ENCODE results near the gene C11orf98. TPM values are rescaled to one million over a fixed set of nuclear protein-coding genes. Genes with fewer than 3 reads are reported as not detected.

The C11orf98 gene
- polyA plus RNA-seq, 4 donors = 56.7 to 156 (median 135) TPM

DNA sequence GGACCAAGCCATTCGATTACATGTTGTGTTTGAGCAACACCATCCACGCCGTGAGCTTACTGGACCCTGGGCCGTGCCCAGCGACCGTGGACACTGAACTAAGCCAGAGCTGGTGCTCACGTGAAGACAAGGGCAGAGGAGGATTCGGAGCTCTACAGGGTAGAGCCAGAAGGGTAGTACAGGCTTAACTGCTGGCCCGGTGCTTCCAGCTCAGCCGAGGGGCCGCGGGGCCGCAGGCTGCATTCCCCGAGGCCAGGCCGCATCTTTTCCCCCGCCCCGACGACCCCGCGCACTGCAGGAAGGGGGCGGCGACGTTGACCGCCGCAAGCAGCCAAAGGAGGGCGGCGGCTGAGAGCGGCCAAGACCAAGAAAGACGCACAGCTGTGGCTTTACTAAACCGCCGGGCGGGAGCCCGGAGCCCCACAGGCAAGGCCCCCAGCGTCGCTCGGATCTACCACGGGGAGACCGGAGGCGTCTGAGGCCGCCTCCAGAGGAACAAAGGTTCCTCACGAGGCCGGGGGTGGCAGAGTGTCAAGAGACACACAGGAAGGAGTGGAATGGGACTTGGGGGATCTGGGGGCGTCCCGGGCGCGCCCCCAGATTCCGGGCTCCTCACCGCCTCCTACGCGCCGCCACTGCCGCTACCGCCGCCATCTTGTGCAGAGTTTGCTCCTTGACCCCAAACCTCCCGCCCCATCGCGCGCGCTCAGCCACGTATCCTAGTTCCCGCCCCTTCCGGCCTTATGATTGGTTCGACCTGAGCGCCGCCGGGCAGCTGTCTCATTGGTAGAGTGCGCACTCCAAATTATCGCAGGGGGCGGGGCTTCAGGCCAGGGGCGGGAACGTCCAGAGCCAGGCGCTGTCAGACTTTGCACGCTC, 18.8 kb downstream of the C11orf98 start, which contains the start of gene GANAB:
GANAB (minus strand) TSS at position 668 of the 879 bp plus-strand sequence; CDS start at position 654, 14 bp downstream.
- Histone ChIP-seq H3K27me3 (ENCODE audit: control insufficient read depth in 3 of 3, insufficient read depth in 3 of 3, low read length in 3 of 3) (no peaks in the 10 kb centered on the region), H3K4me1 (ENCODE audit: control insufficient read depth in 3 of 3, insufficient read depth in 2 of 3, low read depth in 1 of 3, low read length in 2 of 3) (peaks cover 5 to 17% (median 6%) of the 10 kb centered on the region in 3 donors), H3K9me3 (ENCODE audit: control insufficient read depth in 2 of 2, insufficient read depth in 1 of 2, low read depth in 1 of 2, low read length in 1 of 2) (no peaks in the 10 kb centered on the region), H3K4me3 (ENCODE audit: low read depth in 1 of 3, low read length in 3 of 3) (peak within 1 kb of the TSS; percentile 65 to 99 (median 97)), H3K27ac (ENCODE audit: low read depth in 1 of 3, low read length in 2 of 3) (peak within 1 kb of the TSS; percentile 66 to 97 (median 88)), H3K36me3 (ENCODE audit: control insufficient read depth in 3 of 3, insufficient read depth in 2 of 3, low read depth in 1 of 3, low read length in 3 of 3) (peaks cover 0 to 54% (median 3%) of the 10 kb centered on the region in 3 donors)
- FAIRE-seq (no peak), DNase-seq (peak; percentile 99)
- WGBS, 3 donors = 0 to 1% (median 0%) methylated on average over 68 to 73 of the region's 73 CpGs

DNA sequence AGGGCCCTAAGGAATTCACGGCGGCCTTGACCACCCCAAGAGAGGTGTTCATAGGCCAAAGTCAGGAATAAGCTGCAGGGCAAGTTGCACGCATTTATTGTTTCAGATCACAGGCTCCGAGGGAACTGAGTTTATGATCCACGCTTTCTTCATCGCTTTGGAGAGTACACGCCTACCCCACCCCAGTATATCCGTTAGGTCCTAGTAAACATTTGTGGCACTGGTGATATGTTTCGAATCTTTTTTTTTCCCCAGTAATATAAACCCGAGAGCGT, 19.4 kb downstream of the C11orf98 start:
- Histone ChIP-seq H3K4me1 (ENCODE audit: control insufficient read depth in 3 of 3, insufficient read depth in 2 of 3, low read depth in 1 of 3, low read length in 2 of 3) (peaks cover 5 to 17% (median 6%) of the 10 kb centered on the region in 3 donors), H3K36me3 (ENCODE audit: control insufficient read depth in 3 of 3, insufficient read depth in 2 of 3, low read depth in 1 of 3, low read length in 3 of 3) (peaks cover 0 to 54% (median 3%) of the 10 kb centered on the region in 3 donors), H3K9me3 (ENCODE audit: control insufficient read depth in 2 of 2, insufficient read depth in 1 of 2, low read depth in 1 of 2, low read length in 1 of 2) (no peaks in the 10 kb centered on the region), H3K27ac (ENCODE audit: low read depth in 1 of 3, low read length in 2 of 3) (peak overlapping the region; percentile 66 to 97 (median 88)), H3K27me3 (ENCODE audit: control insufficient read depth in 3 of 3, insufficient read depth in 3 of 3, low read length in 3 of 3) (no peaks in the 10 kb centered on the region), H3K4me3 (ENCODE audit: low read depth in 1 of 3, low read length in 3 of 3) (peak overlapping the region; percentile 65 to 99 (median 97))
- no peak for FAIRE-seq
- WGBS, 3 donors = 5 to 11% (median 8%) methylated on average over 11 of the region's 11 CpGs
- peak in 1 of 2 donors; percentile 17 for DNase-seq

DNA sequence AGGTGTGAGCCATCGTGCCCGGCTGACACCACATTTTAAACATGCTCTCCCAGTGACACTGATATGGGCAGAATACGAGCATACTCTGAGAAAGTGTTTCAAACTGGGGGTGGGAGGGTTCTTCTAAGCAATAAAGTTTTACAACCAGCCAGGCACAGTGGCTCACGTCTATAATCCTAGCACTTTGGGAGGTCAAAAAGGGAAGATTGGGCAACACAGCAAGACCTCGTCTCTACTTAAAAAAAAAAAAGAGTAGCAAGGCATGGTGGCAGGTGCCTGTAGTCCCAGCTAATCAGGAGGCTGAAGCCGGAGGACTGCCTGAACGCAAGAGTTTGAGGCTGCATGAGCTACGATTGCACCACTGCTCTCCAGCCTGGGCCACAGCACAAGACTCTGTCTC, 20.8 kb downstream of the C11orf98 start:
- no peak overlapping the region for H3K27ac ChIP-seq (ENCODE audit: low read depth in 1 of 3, low read length in 2 of 3)
- no peak overlapping the region for H3K4me3 ChIP-seq (ENCODE audit: low read depth in 1 of 3, low read length in 3 of 3)
- peaks cover 5 to 17% (median 6%) of the 10 kb centered on the region in 3 donors for H3K4me1 ChIP-seq (ENCODE audit: control insufficient read depth in 3 of 3, insufficient read depth in 2 of 3, low read depth in 1 of 3, low read length in 2 of 3)
- DNase-seq = no peak
- WGBS, 3 donors = 61 to 74% (median 72%) methylated on average over 8 of the region's 8 CpGs
- H3K9me3 ChIP-seq (ENCODE audit: control insufficient read depth in 2 of 2, insufficient read depth in 1 of 2, low read depth in 1 of 2, low read length in 1 of 2) = no peaks in the 10 kb centered on the region
- FAIRE-seq = no peak
- H3K27me3 ChIP-seq (ENCODE audit: control insufficient read depth in 3 of 3, insufficient read depth in 3 of 3, low read length in 3 of 3) = no peaks in the 10 kb centered on the region
- H3K36me3 ChIP-seq (ENCODE audit: control insufficient read depth in 3 of 3, insufficient read depth in 2 of 3, low read depth in 1 of 3, low read length in 3 of 3) = peaks cover 0 to 52% (median 3%) of the 10 kb centered on the region in 3 donors

DNA sequence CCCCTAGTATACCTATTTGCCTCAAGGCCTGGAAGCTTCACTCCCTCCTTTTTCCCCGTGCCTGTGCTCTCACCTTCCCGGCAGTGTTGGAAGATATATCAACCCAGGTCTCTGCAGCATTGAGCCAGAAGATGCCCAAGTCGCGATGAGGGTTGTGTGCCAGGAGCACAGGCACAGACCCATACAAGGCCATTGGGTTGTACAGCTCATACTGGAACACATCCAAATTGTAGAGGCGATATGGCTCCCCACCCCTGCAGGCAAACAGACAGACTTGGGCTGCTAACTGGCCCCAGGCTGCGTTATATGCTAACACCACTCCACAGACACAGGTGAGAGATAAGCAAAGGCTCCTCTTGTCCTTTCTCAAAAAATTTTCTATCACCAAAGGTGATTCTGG, 32.5 kb downstream of the C11orf98 start:
- Histone ChIP-seq H3K36me3 (ENCODE audit: control insufficient read depth in 3 of 3, insufficient read depth in 2 of 3, low read depth in 1 of 3, low read length in 3 of 3) (peaks cover 30 to 91% (median 38%) of the 10 kb centered on the region in 3 donors), H3K27me3 (ENCODE audit: control insufficient read depth in 3 of 3, insufficient read depth in 3 of 3, low read length in 3 of 3) (no peaks in the 10 kb centered on the region), H3K9me3 (ENCODE audit: control insufficient read depth in 2 of 2, insufficient read depth in 1 of 2, low read depth in 1 of 2, low read length in 1 of 2) (no peaks in the 10 kb centered on the region), H3K4me1 (ENCODE audit: control insufficient read depth in 3 of 3, insufficient read depth in 2 of 3, low read depth in 1 of 3, low read length in 2 of 3) (no peaks in the 10 kb centered on the region), H3K27ac (ENCODE audit: low read depth in 1 of 3, low read length in 2 of 3) (no peak overlapping the region), H3K4me3 (ENCODE audit: low read depth in 1 of 3, low read length in 3 of 3) (no peak overlapping the region)
- 87 to 94% (median 91%) methylated on average over 6 of the region's 6 CpGs for WGBS, 3 donors
- DNase-seq (no peak), FAIRE-seq (no peak)

DNA sequence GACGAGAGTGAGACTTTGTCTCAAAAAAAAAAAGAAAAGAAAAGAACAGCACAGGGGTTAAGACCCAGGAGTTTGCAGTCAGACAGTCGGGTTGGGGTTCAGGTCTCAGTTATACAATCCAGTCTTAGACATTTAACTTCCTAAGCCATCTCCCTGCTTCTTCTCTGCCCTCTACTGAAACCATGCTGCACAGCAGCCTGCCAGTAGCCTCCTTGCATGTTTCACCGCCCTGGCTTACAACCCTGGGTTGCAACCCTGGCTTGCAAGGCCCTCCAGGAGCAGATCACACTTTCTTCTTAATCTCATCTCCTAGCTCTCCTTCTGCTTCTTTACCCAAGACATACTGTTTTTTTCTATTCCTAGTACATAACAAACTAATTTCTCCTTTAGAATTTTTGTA, 37.3 kb downstream of the C11orf98 start:
- no peaks in the 10 kb centered on the region for H3K4me1 ChIP-seq (ENCODE audit: control insufficient read depth in 3 of 3, insufficient read depth in 2 of 3, low read depth in 1 of 3, low read length in 2 of 3)
- WGBS, 3 donors = 79 to 89% (median 82%) methylated on average over 3 of the region's 3 CpGs
- DNase-seq (no peak), FAIRE-seq (no peak)
- no peaks in the 10 kb centered on the region for H3K27me3 ChIP-seq (ENCODE audit: control insufficient read depth in 3 of 3, insufficient read depth in 3 of 3, low read length in 3 of 3)
- peaks cover 31 to 84% (median 45%) of the 10 kb centered on the region in 3 donors for H3K36me3 ChIP-seq (ENCODE audit: control insufficient read depth in 3 of 3, insufficient read depth in 2 of 3, low read depth in 1 of 3, low read length in 3 of 3)
- H3K27ac ChIP-seq (ENCODE audit: low read depth in 1 of 3, low read length in 2 of 3) = no peak overlapping the region
- no peak overlapping the region for H3K4me3 ChIP-seq (ENCODE audit: low read depth in 1 of 3, low read length in 3 of 3)
- H3K9me3 ChIP-seq (ENCODE audit: control insufficient read depth in 2 of 2, insufficient read depth in 1 of 2, low read depth in 1 of 2, low read length in 1 of 2) = no peaks in the 10 kb centered on the region

DNA sequence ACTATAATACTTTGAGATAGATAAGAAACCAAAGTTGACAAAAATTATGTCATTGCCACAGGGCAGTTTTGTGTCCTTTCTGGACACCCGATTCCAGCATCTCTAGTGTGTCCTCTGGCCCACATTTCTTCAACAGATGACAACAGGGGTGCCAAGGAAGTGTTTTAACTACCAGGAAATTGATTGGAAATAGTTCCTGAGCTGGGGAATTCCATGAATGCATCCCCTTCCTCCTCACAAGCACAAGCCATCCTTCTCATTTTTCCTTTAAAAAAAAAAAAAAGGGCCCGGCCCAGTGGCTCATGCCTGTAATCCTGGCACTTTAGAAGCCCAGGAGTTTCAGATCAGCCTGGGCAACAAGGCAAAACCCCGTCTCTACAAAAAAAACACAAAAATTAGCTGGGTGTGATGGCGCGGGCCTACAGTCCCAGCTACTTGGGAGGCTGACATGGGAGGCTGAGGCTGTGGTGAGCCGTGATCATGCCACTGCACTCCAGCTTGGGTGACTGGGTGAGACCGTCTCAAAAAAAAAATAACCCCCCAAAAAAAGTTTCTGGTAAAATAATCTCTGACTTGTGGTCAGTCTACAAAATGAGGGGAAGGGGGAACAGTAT, 42.4 kb downstream of the C11orf98 start:
- H3K27me3 ChIP-seq (ENCODE audit: control insufficient read depth in 3 of 3, insufficient read depth in 3 of 3, low read length in 3 of 3) = no peaks in the 10 kb centered on the region
- FAIRE-seq (no peak), DNase-seq (no peak)
- peaks cover 14 to 43% (median 14%) of the 10 kb centered on the region in 3 donors for H3K36me3 ChIP-seq (ENCODE audit: control insufficient read depth in 3 of 3, insufficient read depth in 2 of 3, low read depth in 1 of 3, low read length in 3 of 3)
- peak overlapping the region in 1 of 3 donors; percentile 69 for H3K4me3 ChIP-seq (ENCODE audit: low read depth in 1 of 3, low read length in 3 of 3)
- peak overlapping the region; percentile 86 to 92 (median 89) for H3K27ac ChIP-seq (ENCODE audit: low read depth in 1 of 3, low read length in 2 of 3)
- H3K4me1 ChIP-seq (ENCODE audit: control insufficient read depth in 3 of 3, insufficient read depth in 2 of 3, low read depth in 1 of 3, low read length in 2 of 3) = peaks cover 0 to 8% (median 5%) of the 10 kb centered on the region in 3 donors
- no peaks in the 10 kb centered on the region for H3K9me3 ChIP-seq (ENCODE audit: control insufficient read depth in 2 of 2, insufficient read depth in 1 of 2, low read depth in 1 of 2, low read length in 1 of 2)
- WGBS, 3 donors = 86 to 94% (median 87%) methylated on average over 7 of the region's 7 CpGs

DNA sequence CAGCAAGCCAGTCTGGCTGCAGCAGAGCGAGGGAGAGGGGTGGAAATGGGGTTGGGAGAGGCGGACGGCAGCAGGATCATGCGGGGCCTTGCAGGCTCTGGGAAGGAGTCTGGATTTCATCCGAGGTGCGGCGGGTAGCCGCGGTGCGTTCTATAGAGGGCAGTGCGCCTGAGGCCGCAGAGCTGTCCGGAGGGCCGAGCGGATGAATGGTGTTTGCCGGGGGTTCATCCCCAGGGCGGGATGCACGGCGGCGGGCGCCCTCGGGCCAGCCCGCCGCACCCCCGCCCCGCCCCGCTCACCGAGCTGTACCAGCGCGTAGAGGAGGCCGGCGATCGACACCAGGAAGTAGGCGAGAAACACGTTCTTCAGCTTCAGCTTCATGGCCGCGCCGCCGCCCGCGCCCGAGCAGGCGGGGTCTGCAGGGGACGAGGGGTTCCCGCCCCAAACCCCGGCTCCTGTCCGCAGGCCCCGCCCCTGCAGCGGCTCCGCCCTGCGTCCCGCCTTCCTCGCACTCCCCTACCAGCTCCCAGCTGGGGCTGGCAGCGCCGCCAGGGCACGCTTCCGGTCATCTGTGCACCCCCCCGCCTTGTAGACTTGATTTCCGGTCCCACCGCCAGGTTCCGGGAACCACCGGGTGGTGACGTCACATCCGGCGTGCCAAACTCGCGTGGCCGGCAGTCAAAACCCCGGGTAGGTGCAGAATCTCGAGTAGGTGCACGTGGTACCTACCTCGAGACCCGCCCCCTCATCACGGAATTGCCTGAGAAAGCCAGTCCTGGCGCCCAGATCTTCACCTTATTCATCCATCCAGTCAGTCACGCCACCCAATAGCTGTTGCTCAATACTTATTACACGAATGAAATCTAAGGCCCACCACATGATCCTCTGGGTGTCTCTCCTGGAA, 43.2 kb downstream of the C11orf98 start, which contains the start of gene B3GAT3:
B3GAT3 (minus strand) TSS at position 420 of the 904 bp plus-strand sequence; CDS start at position 381, 39 bp downstream.
- Histone ChIP-seq H3K27me3 (ENCODE audit: control insufficient read depth in 3 of 3, insufficient read depth in 3 of 3, low read length in 3 of 3) (no peaks in the 10 kb centered on the region), H3K36me3 (ENCODE audit: control insufficient read depth in 3 of 3, insufficient read depth in 2 of 3, low read depth in 1 of 3, low read length in 3 of 3) (peaks cover 11 to 43% (median 14%) of the 10 kb centered on the region in 3 donors), H3K4me1 (ENCODE audit: control insufficient read depth in 3 of 3, insufficient read depth in 2 of 3, low read depth in 1 of 3, low read length in 2 of 3) (peaks cover 0 to 8% (median 5%) of the 10 kb centered on the region in 3 donors), H3K4me3 (ENCODE audit: low read depth in 1 of 3, low read length in 3 of 3) (peak within 1 kb of the TSS; percentile 61 to 69 (median 68)), H3K27ac (ENCODE audit: low read depth in 1 of 3, low read length in 2 of 3) (peak within 1 kb of the TSS; percentile 86 to 92 (median 89)), H3K9me3 (ENCODE audit: control insufficient read depth in 2 of 2, insufficient read depth in 1 of 2, low read depth in 1 of 2, low read length in 1 of 2) (no peaks in the 10 kb centered on the region)
- FAIRE-seq = no peak
- DNase-seq = peak; percentile 97 to 98
- 1 to 2% (median 1%) methylated on average over 45 to 77 of the region's 77 CpGs for WGBS, 3 donors

All from small intestine (tissue), 7 donors.